NCI-H748 (cell line): Measurements from ENCODE around the gene TRIM17.

Experiments used
- DNase-seq: peaks from one replicate; lab custom pipeline; 2025; ENCODE audit not compliant: unreplicated experiment; lab: John Stamatoyannopoulos, UW

The TRIM17 gene

DNA sequence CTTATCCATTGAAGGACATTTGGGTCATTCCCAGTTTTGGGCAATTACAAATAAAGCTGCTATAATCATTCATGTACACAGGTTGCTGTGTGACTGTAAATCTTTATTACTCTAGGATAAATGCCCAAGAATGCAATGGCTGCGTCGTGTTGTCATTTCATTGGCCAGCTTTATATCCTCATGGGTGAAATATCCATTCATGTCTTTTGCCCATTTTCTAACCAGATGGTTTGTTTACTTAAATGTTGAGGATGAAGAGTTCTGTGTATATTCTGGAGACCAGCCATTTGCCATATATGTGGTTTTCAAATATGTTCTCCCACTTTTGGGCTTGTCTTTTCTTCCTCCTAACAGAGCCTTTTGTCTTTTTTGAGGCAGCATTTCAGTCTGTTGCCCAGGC lies 35.3 kb downstream of the TRIM17 start:
- no peak for DNase-seq

DNA sequence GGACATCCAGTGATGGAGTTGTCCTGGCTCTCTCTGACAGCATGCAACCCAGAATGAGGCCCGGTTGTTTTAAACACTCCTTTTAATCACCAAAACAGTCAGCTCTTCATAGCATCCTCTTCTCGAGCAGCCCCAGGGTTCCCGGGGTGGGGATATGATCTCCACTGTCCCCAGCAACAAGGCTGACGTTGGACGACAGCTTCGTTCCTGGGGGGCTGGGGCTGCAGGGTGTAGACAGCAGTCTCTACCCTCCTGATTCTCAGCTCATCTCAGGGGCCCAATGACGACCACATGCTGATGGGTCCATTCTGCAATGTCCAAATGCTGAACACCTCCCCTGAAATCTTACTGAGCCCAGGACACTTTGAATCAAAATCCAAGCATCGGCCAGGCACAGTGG lies 37.0 kb downstream of the TRIM17 start:
- no peak for DNase-seq

- DNase-seq, result peak; percentile 51
Measured at GRCh38 chr1:228378873-228379460, 37.7 kb downstream of the TRIM17 start.

DNA sequence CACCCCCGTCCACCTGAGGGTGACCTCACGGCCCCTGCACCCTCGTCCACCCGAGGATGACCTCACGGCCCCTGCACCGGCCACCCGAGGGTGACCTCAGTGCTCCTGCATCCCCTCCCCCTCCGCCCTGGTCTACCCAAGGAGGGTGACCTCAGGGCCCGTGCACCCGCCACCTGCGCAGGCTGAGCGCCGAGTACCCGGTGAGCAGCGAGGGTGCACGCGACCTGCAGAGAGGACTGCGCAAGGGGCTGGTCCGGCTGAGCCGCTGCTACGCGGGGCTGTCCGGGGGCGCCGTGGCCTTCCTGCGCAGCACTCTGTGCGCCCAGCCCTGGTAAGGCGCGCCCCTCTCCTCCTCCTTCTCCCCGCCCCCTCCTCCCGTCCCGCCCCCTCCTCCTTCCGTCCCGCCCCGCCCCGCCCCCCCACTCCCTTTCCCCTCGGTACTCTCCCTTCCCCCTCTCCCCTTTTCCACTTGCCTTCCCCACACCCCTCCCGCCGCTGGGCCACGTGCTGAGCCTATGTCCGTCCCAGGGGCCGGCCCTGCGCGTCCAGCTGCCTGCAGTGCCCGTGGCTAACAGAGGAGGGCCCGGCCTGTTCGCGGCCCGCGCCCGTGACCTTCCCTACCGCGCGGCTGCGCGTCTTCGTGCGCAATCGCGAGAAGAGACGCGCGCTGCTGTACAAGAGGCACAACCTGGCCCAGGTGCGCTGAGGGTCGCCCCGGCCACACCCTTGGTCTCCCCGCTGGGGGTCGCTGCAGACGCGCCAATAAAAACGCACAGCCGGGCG lies 38.4 kb downstream of the TRIM17 start:
- DNase-seq, result peak; percentile 88

- DNase-seq, result peak; percentile 1
Measured at GRCh38 chr1:228377664-228378089, 39.0 kb downstream of the TRIM17 start.

DNA sequence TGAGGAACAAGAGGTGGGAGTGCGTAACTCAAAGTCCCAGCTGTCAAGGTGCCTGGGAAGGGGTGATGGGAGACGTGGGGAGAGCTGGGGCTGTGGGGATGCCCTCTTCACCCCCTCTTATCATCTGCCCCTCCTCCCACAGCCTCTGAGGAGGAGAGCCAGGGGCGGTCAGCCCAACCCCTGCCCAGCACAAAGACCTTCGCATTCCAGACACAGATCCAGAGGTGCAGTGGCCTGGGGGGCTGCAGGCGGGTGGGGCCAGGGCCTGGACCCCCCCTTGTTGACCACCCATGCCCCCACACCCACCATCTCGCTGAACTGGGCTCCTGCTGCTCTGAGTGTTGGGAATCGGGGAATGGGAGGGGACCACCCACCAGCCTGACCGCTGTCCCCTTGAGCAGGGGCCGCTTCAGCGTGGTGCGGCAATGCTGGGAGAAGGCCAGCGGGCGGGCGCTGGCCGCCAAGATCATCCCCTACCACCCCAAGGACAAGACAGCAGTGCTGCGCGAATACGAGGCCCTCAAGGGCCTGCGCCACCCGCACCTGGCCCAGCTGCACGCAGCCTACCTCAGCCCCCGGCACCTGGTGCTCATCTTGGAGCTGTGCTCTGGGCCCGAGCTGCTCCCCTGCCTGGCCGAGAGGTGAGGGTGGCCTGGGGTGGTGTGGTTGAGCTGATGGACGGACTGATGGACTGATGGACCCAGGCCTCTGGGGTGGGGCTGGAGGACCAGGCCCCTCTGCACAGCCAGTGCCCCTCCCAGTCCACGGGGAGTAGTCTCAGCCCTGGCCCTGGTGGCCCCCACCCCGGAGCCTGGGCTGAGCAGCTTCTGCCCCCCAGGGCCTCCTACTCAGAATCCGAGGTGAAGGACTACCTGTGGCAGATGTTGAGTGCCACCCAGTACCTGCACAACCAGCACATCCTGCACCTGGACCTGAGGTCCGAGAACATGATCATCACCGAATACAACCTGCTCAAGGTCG lies 39.7 kb downstream of the TRIM17 start:
- DNase-seq, result no peak

- no peak for DNase-seq
Measured at GRCh38 chr1:228376262-228376628, 40.4 kb downstream of the TRIM17 start.

GRCh38 chr1:228375578-228376261 lies 40.9 kb downstream of the TRIM17 start:
- no peak for DNase-seq

- DNase-seq, result no peak
Measured at GRCh38 chr1:228374711-228375577, 41.7 kb downstream of the TRIM17 start.

DNA sequence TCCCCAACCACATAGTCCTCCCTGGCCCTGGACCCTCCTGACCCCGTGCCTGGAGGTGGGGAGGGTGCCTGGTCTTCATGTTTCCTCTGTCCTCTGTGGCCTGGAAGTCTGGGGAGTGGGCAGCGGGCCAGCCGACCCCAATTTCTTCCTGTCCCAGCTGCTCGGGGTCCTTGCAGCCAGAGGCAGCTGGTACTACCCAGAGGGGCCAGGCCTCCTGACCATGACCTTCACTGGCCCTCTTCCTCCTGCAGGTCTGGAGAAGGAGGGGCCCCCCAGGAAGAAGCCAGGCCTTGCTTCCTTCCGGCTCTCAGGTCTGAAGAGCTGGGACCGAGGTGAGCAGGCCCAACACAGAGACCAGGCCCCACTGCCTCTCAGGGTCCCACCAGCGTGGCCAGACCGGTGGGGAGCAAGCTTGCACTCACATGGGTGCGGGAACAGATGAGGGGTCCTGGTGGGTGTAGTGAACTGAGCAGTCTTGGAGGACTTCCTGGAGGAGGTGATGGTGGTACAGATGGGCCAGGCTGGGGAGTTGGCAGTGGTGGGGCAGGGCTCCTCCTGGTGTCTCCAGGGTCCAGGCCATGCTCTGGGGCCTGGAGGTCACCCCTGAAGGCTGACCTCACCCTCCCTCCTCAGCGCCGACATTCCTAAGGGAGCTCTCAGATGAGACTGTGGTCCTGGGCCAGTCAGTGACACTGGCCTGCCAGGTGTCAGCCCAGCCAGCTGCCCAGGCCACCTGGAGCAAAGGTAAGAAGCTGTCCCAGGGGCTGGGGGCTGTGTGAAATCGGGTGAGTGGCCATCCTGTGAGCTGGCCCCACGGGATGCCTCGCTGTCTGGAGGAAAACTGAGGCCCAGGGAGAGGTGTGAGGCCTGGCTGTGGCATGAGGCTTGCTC lies 42.7 kb downstream of the TRIM17 start:
- DNase-seq, result no peak

GRCh38 chr1:228373004-228373680 lies 43.5 kb downstream of the TRIM17 start:
- DNase-seq, result no peak

GRCh38 chr1:228372183-228373003 lies 44.3 kb downstream of the TRIM17 start:
- no peak for DNase-seq

- no peak for DNase-seq
Measured at GRCh38 chr1:228371741-228372182, 44.9 kb downstream of the TRIM17 start.

- DNase-seq, result peak; percentile 22
Measured at GRCh38 chr1:228370941-228371740, 45.5 kb downstream of the TRIM17 start.

DNA sequence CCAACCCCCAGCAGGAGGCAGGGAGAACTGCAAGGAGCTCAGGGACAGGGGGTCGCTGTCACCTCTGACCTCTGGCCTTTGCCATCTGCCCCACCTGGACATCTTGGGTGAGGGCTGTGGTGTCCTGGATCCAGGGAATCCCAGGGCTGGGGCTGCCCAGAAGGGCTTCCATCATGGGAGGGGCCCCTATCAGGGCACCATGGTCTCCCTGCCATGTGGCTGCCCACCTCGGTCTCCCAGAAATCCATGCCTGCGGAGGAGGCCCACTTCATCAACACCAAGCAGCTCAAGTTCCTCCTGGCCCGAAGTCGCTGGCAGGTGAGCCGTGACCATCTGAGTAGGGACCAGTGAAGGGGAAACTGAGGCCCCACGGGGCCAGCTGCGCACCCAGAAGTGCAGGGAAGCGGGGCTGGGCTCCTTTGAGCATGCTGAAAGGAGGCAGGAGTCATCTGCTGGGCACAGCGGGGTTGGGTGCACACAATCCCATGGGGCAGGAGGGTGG lies 46.2 kb downstream of the TRIM17 start:
- DNase-seq, result no peak

- DNase-seq, result no peak
Measured at GRCh38 chr1:228369608-228370438, 46.8 kb downstream of the TRIM17 start.
